ENCODE results near the gene PSMB10.

DNA sequence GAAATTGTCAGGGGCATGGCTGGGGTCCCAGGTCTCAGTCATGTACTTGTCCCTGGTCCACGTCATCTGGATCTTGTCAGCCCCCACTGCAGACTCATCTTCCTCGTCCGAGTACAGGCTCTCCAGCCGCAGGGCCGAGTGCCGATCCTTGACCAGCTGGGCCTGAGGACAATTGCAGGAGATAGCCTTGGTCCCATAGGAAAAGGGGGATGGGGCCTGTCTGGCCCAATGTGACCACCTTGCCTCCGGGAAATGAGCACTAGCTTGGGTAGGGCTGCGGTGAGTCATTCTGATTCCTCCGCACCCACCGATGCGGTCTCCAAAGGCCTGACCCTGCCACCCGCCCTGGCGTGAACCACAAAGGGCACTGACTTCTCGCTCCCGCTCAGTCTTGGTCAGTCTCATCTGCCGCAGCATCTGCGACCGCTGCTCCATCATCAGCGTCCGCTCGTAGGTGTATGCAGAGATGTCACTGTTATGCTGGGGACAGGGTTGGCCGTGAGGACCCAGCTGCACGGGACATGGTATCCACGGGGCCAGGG, 8.8 kb upstream of the PSMB10 start:
- TF ChIP-seq CTCF (IDR thresholded peaks at IDR 0.05) (no peak), POLR2A (IDR thresholded peaks at IDR 0.05) (no peak)

Data from body of pancreas (tissue), 4 donors.